ENCODE data around the gene MAP2K6.

DNA sequence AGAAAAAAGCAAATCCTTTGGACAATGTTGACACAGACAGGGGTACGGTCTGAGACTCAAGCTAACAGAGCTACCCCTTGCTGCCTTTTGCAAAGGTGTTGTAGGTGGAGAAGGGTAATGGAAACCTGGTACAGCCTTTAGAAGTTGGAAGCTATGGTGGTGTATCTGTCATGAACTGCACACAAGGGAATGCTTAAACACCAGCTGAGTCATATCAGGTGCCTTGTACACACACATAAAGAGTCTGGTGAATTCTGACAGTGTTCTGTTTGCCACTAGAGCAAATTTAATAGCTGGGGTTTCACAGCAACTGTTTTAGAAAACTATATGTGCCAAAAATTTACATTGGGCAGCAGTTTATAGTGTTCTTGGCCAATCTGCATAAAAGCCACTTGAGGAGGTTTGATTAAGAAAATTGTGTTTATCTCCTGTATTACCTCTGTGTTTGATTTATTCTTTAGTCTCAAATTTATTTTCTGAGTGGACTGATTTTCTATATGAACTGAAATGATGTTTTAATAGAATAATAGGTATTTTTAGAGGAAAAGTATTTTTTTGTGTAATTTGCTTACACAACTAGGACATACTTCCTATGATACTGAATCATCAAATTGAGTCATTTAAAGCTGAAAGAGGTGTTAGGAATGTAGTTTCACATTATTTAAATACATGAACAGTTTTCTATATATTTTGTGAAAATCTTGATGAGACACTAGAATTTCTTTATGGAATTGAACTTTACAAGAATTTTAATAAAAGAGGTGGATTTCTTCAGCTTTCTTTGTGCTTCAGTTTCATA lies 136.9 kb downstream of the MAP2K6 start:
- TF ChIP-seq POLR2AphosphoS5 (IDR thresholded peaks at IDR 0.05; ENCODE audit: low read depth, low read length) (no peak), POLR2A (IDR thresholded peaks at IDR 0.05; ENCODE audit: low read depth, low read length) (no peak), TAF1 (IDR thresholded peaks at IDR 0.05; ENCODE audit: low read depth, low read length) (no peak), PAX5 (IDR thresholded peaks at IDR 0.05; ENCODE audit: insufficient read depth, low read length, severe bottlenecking) (no peak), SPI1 (IDR thresholded peaks at IDR 0.05; ENCODE audit: low read depth, low read length) (no peak), POU2F2 (IDR thresholded peaks at IDR 0.05; ENCODE audit: low read depth, low read length) (no peak)

Data from GM12891 (cell line).